ENCODE data around the gene VPS25.
"Not testable (repeated sequence)": the region's sequence is repeated elsewhere in the genome, so short reads cannot be mapped to it uniquely, and the experiment has no call there.

Gene VPS25

GRCh38 chr17:42773290-42774035, at the start of gene VPS25:
VPS25 (plus strand) TSS chr17:42773449; CDS start chr17:42773476, 27 bp downstream.
- peak; percentile 50 for DNase-seq (ENCODE audit: low read depth in 1 of 2, low spot score in 1 of 2)

DNA sequence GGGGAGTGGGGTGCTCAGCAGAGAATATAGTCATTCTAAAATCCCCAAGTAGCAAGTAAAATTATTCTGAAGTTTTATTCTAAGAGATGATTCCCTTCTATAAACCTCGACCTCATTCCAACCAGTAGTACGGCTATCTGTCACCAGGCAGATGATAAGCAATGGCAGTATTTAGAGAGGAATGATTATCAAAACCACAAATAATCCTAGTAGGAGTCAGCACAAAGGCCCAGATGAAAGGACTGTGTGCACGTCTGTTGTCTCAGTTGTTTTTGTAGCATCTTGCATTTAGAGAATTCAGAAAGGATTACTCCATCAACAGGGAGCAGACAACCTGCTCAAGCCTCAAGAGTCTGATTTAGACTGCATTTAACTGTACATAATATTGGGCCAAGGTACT, 49.6 kb upstream of the VPS25 start:
- DNase-seq (ENCODE audit: low read depth in 1 of 2, low spot score in 1 of 2) = no peak

- DNase-seq (ENCODE audit: low read depth in 1 of 2, low spot score in 1 of 2) = no peak
Observed at GRCh38 chr17:42725143-42725542, 48.1 kb upstream of the VPS25 start.

GRCh38 chr17:42740699-42741098, 32.5 kb upstream of the VPS25 start:
- DNase-seq (ENCODE audit: low read depth in 1 of 2, low spot score in 1 of 2) = no peak

DNA sequence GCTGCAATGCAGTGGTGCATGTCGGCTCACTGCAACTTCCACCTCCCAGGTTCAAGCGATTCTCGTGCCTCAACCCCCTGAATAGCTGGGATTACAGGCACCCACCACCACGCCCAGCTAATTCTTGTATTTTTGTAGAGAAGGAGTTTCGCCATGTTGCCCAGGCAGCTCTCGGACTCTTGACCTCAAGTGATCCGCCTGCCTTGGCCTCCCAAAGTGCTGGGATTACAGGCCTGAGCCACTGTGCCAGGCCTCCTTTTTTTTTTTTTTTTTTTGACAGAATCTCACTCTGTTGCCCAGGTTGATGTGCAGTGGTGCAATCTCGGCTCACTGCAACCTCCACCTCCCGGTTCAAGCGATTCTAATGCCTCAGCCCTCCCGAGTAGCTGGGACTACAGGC, 30.3 kb upstream of the VPS25 start:
- not testable (repeated sequence) for DNase-seq (ENCODE audit: low read depth in 1 of 2, low spot score in 1 of 2)

GRCh38 chr17:42743595-42744282, 29.5 kb upstream of the VPS25 start:
- no peak for DNase-seq (ENCODE audit: low read depth in 1 of 2, low spot score in 1 of 2)

DNA sequence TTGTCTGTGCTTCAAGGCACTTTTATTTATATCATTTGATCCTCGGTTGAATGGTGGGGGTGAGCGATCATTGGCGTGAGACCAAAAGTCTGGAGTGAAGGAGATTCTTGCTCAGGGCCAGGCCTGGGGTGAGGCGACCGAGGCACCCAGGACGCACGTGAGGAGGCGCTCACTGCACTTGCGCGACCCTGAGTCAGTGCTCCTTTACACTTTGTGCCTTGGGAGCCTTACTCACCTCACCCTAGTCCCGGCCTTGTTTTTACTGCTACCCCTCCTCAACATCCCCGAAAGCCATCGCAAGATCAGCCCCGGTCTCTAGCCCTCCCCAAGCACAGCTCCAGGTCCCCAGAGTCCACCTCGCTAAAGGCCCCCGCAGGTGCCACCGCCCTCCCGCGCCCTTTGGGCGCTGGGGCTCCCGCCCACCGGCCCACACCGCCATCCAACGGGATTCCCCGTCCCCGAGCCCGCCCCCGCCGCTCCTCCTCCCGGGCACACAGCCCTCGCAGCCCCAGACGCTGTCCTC, 28.9 kb upstream of the VPS25 start:
- peak in 1 of 2 donors; percentile 66 for DNase-seq (ENCODE audit: low read depth in 1 of 2, low spot score in 1 of 2)

GRCh38 chr17:42744806-42745617, 28.2 kb upstream of the VPS25 start, which contains the start of gene EZH1:
EZH1 (minus strand) TSS chr17:42745040; CDS start chr17:42728941, 16,099 bp downstream.
- peak; percentile 89 for DNase-seq (ENCODE audit: low read depth in 1 of 2, low spot score in 1 of 2)

DNA sequence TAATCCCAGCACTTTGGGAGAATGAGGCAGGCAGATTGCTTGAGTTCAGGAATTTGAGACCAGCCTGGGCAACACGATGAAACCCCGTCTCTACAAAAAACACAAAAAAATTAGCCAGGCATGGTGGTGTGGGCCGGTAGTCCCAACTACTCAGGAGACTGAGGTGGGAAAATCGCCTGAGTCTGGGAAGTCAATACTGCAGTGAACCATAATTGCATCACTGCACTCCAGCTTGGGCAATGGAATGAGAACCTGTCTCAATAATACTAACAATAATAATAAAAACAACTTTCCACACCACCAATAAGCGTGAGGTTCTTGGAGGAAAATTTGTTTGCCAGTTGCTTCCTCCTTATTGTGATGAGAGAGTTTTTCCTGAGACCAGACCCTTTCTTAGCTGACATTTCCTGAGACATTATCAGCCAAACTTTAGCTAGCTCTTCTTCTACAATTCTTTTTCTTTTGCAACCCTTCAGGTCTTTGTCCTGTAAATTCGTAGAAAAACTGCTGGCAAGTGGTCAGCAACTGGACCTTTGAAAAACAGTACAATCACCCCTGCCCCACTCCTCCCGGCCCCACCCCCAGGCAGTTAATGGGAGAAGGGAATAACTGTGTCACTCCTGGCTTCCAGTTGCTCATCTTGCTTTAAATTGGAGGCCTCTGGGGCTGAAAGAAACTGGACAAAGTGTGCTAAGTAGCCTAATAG, 24.9 kb upstream of the VPS25 start:
- DNase-seq (ENCODE audit: low read depth in 1 of 2, low spot score in 1 of 2) = no peak

- no peak for DNase-seq (ENCODE audit: low read depth in 1 of 2, low spot score in 1 of 2)
Observed at GRCh38 chr17:42748908-42749798, 24.1 kb upstream of the VPS25 start.

- DNase-seq (ENCODE audit: low read depth in 1 of 2, low spot score in 1 of 2) = no peak
Observed at GRCh38 chr17:42750739-42751344, 22.4 kb upstream of the VPS25 start.

DNA sequence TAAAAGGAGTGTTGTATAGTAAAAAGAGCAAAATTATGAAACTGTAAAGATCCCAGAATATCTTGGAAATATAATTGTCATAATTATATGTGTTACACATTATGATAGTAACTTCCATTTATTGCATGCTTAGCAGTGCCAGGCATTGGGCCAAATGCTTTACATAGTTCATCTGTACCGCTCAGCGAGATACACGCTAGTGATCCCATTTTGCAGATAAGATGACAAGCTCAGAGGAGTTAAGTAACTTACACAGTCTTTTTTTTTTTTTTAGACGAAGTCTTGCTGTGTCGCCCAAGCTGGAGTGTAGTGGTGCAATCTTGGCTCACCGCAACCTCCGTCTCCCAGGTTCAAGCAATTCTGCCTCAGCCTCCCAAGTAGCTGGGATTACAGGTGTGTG, 21.6 kb upstream of the VPS25 start:
- DNase-seq (ENCODE audit: low read depth in 1 of 2, low spot score in 1 of 2) = no peak

DNA sequence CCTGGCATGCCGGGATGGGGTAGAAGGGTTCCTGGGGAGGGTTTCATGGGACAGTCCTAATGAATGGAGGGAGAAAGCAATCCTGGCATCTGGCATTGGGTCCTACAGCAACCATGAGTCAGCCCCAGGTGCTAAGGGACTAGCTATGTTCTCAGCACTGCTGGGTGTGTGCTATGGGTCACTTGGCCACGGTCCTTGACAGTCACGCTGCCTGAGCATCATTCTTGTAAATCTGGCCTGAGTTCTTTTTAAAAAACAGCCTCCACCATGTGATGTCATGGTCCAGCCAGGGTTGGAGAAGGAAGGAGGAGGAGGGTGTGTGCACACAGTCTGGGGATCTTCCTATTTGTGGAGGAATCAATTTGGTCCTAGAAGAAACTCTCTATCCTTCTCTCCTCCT, 18.5 kb upstream of the VPS25 start:
- DNase-seq (ENCODE audit: low read depth in 1 of 2, low spot score in 1 of 2) = no peak

DNA sequence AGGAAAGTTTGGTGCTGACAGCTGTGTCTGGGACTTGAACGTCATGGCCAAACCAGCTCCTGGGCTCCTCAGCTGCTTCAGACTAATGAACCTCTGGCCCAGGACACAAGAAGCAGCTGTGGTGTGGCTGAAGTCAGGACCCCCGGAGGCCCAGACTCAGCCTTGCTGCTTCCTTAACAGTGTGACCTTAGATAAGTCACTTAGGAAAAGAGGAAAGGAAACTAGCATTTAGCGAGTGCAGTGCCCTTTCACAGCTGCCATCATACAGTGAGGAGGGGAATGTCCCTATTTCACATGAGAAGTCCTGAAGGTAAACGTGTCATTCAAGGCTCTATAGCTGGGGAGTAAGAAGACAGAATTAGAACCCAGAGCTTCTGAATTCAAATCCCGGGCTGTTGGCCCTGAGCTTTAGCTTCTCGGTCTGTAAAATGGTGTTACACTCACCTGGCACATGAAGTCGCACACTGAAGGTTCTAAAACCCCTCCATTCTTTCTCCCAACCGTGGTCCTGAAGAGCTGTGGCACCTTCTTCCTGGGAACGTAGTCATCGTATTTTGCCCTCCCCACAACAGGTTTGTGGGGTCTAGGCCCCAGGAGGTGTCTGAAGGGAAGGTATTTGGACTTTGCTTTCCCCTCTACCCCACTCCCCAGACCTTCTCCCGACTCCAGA, 13.1 kb upstream of the VPS25 start:
- no peak for DNase-seq (ENCODE audit: low read depth in 1 of 2, low spot score in 1 of 2)

GRCh38 chr17:42760652-42761581, 12.3 kb upstream of the VPS25 start, which contains the start of gene RAMP2:
RAMP2 (plus strand) TSS chr17:42761227; CDS start chr17:42761262, 35 bp downstream.
- peak in 1 of 2 donors; percentile 15 for DNase-seq (ENCODE audit: low read depth in 1 of 2, low spot score in 1 of 2)

- DNase-seq (ENCODE audit: low read depth in 1 of 2, low spot score in 1 of 2) = no peak
Observed at GRCh38 chr17:42761638-42762037, 11.6 kb upstream of the VPS25 start.

DNA sequence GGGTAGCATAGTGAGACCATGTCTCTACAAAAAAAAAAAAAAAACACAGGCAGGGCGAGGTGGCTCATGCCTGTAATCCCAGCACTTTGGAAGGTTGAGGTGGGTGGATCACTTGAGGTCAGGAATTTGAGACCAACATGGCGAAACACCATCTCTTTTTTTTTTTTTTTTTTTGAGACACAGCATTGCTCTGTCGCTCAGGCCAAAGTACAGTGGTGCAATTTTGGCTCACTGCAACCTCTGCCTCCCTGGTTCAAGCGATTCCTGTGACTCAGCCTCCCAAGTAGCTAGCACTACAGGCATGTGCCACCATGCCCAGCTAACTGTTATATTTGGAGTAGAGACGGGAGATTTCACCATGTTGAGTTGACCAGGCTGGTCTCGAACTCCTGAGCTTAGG, 7.1 kb upstream of the VPS25 start:
- no peak for DNase-seq (ENCODE audit: low read depth in 1 of 2, low spot score in 1 of 2)

GRCh38 chr17:42767512-42767911, 5.7 kb upstream of the VPS25 start:
- DNase-seq (ENCODE audit: low read depth in 1 of 2, low spot score in 1 of 2) = no peak
